HUES48 (cell line): Measurements from ENCODE around the gene SEPTIN5.

Source experiments
- H3K27ac ChIP-seq: one replicate; pipeline ENCODE4 v1.7.0; 2013; ENCODE audit warnings: low read depth, low read length, inconsistent platforms
- H3K27me3 ChIP-seq: 2 replicates; pipeline ENCODE4 v1.6.1; 2013; ENCODE audit warnings: mild to moderate bottlenecking, low read length; ENCODE audit not compliant: control insufficient read depth, insufficient read depth
- H3K36me3 ChIP-seq: 2 replicates; pipeline ENCODE4 v1.6.1; 2013; ENCODE audit warnings: low read length; ENCODE audit not compliant: control insufficient read depth, insufficient read depth
- H3K4me1 ChIP-seq: 2 replicates; pipeline ENCODE4 v1.6.1; 2013; ENCODE audit warnings: mild to moderate bottlenecking, low read length; ENCODE audit not compliant: control insufficient read depth, insufficient read depth
- H3K4me3 ChIP-seq: 2 replicates; pipeline ENCODE4 v1.5.1; 2013; ENCODE audit warnings: mild to moderate bottlenecking, low read depth, low read length
- H3K9ac ChIP-seq: 2 replicates; pipeline ENCODE4 v1.6.1; 2013; ENCODE audit warnings: mild to moderate bottlenecking, low read depth, low read length, moderate library complexity
- H3K9me3 ChIP-seq: 2 replicates; pipeline ENCODE4 v1.6.1; 2013; ENCODE audit warnings: low read length; ENCODE audit not compliant: control insufficient read depth, insufficient read depth

The SEPTIN5 gene

DNA sequence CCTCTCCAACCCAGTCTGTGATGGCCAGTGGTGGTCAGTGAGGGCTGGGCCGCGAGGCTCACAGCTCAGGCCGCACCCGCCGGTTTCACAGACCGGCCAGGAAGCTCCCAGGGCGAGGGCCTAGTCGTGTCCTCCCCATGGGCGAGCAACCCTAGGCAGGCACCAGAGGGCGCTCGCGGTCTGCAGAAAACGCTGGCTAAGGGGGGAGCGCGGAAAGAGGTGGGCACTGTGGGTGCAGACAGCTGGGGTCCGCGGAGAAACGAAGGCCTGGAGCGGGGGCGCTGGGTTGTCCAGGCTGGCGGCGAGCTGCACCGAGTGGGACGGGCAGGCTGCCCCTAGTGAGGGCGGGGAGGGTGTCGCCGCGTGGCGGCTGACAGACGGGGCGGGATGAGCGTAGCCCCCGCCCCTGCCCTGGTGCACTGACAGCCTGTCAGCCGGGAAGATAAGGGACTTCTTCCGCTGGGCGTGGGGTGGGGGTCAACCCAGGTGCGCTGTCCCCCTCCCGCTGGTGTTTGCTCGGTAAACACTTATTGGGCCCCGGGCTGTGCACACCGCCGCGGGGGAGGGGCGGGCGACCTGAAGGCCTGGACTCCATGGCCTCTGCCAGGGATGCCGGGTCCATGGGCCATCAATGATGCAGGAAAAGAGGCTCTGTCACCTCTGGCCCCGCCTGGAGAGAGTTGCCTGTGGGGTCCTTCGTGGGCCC is 16.5 kb downstream of the SEPTIN5 start:
- H3K36me3 ChIP-seq = no peaks in the 10 kb centered on the region
- no peak overlapping the region for H3K27ac ChIP-seq
- H3K9ac ChIP-seq = no peak overlapping the region
- H3K9me3 ChIP-seq = no peaks in the 10 kb centered on the region
- peak overlapping the region; percentile 49 for H3K4me3 ChIP-seq
- peaks cover 45% of the 10 kb centered on the region for H3K27me3 ChIP-seq
- no peaks in the 10 kb centered on the region for H3K4me1 ChIP-seq

DNA sequence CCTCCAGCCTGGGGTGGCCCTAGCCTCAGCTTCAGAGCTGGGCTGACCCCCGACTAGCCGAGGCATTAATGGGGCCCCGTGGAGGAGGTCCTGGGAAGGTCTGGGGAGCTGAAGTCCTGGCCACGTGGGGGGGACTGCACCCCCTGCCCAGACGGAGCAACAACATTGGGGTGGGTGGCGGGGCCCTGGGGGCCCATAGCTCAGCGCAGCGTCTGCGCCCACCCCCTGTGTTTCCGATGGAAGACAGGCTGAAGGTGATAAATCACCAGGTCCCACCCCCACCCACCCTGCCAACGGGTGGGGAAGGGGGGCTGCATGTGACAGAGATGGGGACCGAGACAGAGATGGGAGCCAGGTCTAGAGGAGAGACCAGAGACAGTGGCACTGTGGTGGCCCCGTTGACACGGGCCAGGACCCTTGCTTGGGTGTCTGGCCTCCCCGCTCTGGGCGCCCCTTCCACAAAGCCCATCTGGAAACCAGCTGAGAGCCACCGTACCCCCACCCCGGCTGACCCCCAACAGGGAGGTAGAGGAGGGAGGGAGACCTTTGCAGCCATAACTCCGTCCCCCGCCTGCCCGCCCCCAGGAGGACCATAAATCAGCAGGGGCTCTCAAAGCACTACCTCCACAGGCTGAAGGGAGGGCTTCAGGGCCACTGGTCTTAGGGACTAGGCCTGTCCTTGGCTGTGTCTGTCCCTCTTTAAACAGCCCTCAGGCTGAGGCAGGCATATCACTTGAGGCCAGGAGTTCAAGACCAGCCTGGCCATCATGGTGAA is 17.2 kb downstream of the SEPTIN5 start:
- Histone ChIP-seq H3K4me1 (peaks cover 3% of the 10 kb centered on the region; the same call in 1 of the 2 replicates), H3K4me3 (no peak overlapping the region), H3K9me3 (no peaks in the 10 kb centered on the region), H3K9ac (no peak overlapping the region), H3K27me3 (peaks cover 38% of the 10 kb centered on the region), H3K36me3 (no peaks in the 10 kb centered on the region), H3K27ac (no peak overlapping the region)

DNA sequence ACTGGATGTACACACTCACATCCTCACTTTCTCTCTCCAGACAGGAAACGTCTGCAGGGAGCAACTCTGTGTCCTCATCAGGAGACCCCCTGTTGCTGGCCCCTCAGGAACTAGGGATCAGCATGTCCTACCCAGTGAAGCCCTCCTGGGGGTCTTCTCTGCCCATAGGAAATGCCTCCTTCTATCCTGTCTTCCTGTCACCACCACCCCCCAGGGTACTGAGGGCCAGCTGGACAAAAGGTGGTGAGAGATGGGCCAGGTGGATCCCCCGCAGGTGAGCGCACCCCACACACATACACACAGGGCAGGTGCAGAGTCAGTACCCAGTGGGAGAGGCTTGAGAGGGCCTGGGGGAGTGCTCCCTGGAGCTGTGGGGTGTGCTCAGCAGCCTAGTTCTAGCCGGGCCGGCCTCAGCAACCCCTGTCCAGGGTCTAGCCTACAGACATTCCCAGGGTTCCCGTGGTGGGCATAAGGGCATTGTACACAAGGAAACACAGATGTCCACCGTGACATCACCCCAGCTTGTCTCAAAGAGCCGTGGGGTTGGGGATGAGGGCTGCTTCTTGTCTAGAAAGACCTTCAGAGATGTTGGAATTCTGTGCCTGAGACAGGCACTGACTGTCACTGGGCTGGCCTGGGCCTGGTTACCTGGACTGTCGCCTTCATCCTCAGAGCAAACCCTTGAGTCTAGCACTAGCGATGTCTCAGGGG is 18.3 kb downstream of the SEPTIN5 start:
- Histone ChIP-seq H3K9me3 (no peaks in the 10 kb centered on the region), H3K9ac (no peak overlapping the region), H3K27ac (no peak overlapping the region), H3K36me3 (no peaks in the 10 kb centered on the region), H3K4me3 (no peak overlapping the region), H3K4me1 (peaks cover 3% of the 10 kb centered on the region; the same call in 1 of the 2 replicates), H3K27me3 (peaks cover 28% of the 10 kb centered on the region)

DNA sequence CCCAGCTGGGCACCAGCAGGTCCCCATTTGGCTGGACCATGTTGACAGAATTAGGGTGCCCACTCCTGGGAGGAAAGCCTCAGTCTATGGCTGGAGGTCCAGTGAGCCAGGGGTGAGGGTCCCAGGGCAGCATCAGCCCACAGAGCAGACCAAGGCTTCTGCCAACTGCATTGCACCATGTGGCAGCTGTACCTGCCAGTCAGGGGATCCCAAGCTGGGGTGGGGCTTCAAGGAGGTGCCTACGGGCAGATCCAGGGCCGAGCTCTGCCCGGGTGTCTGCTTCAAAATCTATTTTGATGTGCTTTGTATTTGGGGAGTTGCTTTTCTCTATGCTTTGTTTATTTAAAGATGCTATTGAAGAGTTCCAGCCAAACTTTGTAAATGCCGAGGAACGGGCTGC is 19.5 kb downstream of the SEPTIN5 start:
- no peak overlapping the region for H3K9ac ChIP-seq
- H3K9me3 ChIP-seq = no peaks in the 10 kb centered on the region
- no peak overlapping the region for H3K27ac ChIP-seq
- peaks cover 3% of the 10 kb centered on the region; the same call in 1 of the 2 replicates for H3K4me1 ChIP-seq
- H3K4me3 ChIP-seq = no peak overlapping the region
- H3K36me3 ChIP-seq = no peaks in the 10 kb centered on the region
- H3K27me3 ChIP-seq = peaks cover 16% of the 10 kb centered on the region

DNA sequence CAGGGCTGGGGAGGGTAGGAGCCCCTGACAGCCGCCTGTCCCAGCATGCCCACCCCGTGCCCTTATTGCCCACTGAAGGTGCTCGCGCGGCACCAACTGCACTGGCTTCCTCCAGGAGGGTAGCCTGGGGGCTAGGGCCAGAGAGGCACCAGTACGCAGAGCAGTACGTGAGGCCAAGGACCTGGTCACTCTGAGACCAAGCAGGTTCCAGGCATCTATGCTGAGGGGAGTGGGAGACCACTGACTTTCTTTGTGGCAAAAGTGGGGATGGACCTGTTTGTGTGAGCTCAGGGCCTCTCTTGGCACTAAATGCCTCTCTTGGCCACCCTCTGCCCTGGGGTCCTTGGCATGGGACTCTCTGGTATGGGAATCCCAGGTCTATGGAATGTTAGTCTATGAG is 19.9 kb downstream of the SEPTIN5 start:
- Histone ChIP-seq H3K9me3 (no peaks in the 10 kb centered on the region), H3K27me3 (peaks cover 12% of the 10 kb centered on the region), H3K9ac (no peak overlapping the region), H3K4me3 (no peak overlapping the region), H3K4me1 (peaks cover 3% of the 10 kb centered on the region; the same call in 1 of the 2 replicates), H3K36me3 (no peaks in the 10 kb centered on the region), H3K27ac (no peak overlapping the region)

DNA sequence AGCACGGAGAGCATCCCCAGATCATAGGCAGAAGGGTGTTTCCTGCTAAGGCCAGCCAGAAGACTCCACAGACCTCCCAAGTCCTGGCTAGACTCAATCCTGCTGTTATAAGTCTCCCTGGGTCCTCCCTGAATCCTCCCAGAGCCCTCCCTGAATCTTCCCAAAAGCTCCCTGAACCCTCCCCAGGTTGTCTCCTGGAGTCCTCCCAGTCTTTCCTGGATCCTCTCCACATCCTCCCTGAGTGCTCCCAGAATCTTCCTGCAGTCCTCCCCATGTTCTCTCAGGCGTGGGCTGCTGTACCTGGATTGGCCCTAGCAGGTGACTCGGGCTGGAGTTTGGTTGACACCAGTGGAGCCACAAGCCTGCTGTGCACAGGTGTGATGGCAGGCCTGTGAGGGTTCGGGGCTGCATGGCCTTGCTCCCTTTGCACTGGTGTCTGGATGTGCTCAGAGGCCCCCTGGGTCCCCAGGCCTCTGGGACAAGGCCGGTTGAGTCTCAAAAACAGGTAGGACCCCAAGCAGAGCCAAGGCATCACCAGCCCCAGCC is 20.6 kb downstream of the SEPTIN5 start:
- Histone ChIP-seq H3K9ac (no peak overlapping the region), H3K4me1 (peaks cover 3% of the 10 kb centered on the region; the same call in 1 of the 2 replicates), H3K36me3 (no peaks in the 10 kb centered on the region), H3K4me3 (no peak overlapping the region), H3K27ac (no peak overlapping the region), H3K27me3 (peaks cover 5% of the 10 kb centered on the region), H3K9me3 (no peaks in the 10 kb centered on the region)

DNA sequence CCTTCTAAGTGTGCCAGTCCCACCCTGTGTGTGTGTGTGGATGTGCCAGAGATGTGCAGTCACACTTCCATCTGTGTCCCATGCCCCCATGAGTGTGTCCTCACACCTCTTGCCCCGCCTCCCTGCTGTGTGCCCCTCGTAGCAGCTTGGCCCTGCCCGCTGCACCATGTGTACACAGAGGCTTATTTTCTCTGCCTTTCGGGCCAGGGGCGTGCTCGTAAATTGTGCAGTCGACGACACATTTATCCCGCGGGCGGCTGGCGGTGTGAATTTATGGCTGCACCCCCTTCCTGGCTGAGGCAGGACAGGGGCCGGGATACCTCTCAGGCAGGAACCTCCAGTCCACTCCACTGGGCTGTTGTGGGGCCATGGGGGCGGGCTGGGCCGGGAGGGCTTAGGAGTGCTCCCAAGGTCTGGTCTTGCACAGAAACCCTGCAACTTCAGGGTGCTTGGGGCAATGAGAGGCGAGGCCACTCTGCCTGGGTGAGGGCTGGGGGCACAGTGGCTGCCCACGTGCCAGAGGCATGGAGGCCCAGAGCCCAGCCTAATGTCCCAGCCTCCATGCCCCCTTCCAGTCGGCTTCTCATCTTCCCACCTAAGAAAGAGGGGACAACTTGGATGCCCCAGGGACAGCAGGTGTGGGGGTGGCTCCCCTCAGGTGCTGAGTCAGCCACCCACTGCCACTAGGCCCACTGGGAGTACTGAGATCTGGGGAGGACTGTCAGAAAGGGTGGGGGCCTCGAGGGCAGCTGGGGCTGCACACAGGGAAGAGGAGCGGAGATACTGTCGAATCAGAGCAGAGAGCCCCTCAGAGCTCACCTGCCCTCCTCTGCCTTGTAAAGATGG is 21.6 kb downstream of the SEPTIN5 start:
- Histone ChIP-seq H3K9ac (no peak overlapping the region), H3K4me1 (peaks cover 3% of the 10 kb centered on the region; the same call in 1 of the 2 replicates), H3K27ac (no peak overlapping the region), H3K36me3 (no peaks in the 10 kb centered on the region), H3K4me3 (no peak overlapping the region), H3K27me3 (no peaks in the 10 kb centered on the region), H3K9me3 (no peaks in the 10 kb centered on the region)

DNA sequence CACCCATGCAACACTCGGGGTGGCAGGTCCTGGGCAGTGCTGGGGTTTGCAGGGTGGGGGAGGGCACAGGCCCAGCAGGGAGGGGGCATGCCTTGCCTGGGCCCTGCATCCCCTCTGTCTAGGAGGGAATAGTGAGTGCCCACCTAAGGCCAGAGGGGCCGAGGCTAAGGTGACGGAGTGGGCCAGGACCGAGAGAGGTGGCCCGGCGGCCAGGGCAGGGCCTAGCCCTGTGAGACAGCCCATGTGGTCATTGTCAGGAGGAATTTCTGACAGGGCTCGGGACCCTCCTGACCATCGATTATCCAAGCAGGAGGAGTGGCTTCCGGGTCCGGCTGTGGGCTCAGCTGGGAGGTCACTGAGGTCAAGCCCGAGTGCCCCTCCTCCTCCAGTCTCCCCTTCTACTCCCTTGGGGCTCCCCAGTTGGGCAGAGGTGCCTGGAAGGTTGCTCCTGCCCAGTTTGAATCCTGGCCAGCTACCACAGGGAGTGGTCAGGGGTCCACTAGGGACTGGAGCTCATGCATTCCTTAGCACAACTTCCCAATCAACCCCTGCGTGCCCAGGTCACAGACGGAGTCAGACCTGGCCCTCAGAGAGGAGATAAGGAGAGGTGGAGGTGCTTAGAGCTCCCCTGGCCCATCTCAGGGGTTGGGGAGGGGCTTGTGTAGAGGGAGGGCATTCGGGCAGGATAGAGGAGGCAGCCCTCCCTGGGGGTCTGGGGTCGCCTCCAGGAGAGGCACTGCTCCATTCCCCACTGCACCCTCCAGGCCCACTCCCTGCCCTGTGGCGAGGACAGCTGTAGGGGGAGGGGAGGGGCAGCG is 23.8 kb downstream of the SEPTIN5 start:
- Histone ChIP-seq H3K4me1 (peaks cover 3% of the 10 kb centered on the region; the same call in 1 of the 2 replicates), H3K27me3 (no peaks in the 10 kb centered on the region), H3K36me3 (no peaks in the 10 kb centered on the region), H3K9me3 (no peaks in the 10 kb centered on the region), H3K9ac (no peak overlapping the region), H3K4me3 (no peak overlapping the region), H3K27ac (no peak overlapping the region)

DNA sequence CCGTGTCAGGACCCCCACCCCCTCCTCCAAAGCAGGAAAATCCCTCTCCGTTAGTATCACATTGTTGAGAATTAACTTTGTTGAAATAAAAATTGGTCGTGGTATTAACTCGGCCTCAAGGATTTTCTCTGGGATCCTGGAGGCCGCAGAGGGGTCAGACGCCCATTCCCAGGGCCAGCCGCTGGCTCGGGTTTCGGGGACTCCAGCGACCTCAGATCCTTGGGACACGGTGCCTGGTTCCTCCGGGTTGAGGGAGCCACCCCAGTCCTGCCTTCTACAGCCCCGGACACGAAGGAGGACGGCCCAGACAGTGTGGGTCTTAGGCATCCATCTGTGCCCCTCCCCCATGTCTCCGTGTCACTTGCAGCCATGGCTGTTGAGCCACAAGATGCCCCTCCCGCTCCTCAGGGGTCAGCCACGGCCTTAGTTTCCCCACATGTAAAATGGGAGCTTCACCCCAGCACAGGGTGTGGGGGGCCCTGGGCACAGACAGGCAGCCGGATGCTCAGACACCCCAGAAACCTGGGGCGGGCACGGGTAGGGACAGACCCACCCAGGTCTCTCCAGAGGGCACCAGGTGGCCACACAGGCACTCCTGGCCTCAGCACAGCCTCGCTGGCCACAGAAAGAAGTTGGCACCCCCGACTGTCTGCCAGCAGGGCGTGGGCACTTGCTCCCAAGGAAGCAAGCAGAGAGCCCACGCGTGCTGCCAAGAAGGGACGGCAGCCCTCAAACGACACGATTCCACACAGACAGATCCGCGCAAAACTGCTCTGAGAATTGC is 24.6 kb downstream of the SEPTIN5 start:
- H3K9ac ChIP-seq = no peak overlapping the region
- no peaks in the 10 kb centered on the region for H3K9me3 ChIP-seq
- peaks cover 3% of the 10 kb centered on the region; the same call in 1 of the 2 replicates for H3K4me1 ChIP-seq
- no peaks in the 10 kb centered on the region for H3K36me3 ChIP-seq
- H3K4me3 ChIP-seq = no peak overlapping the region
- no peak overlapping the region for H3K27ac ChIP-seq
- no peaks in the 10 kb centered on the region for H3K27me3 ChIP-seq
